SH-SY5Y (cell line): ENCODE results near the gene TSFM.

Source experiments
- GATA2 ChIP-seq: IDR thresholded peaks from 2 replicates; pipeline ENCODE4 v1.6.1; 2011; ENCODE audit warnings: mild to moderate bottlenecking, low read depth, low read length
- GATA3 ChIP-seq: IDR thresholded peaks from 2 replicates; pipeline ENCODE4 v1.6.1; 2011; ENCODE audit warnings: low read depth, mild to moderate bottlenecking, low read length, moderate library complexity

DNA sequence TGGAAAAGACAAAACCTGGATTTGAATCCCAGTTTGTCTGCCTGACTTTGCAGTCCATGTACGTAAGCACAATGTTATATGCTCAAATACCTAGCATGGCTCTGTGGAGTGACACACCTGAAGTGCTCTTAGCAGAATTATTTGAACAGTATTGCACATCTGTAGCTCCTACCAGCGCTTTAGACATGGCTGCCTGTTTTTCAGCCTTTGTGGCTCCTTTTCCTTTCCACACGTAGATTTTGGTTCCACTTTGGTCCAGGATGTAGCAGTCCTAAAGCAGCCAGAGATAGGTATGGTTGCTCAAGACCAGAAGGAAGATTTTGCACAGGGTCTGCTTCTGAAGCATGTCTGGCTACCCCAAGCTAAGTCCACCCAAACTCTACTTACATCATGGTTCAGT lies 26.8 kb downstream of the TSFM start:
- no peak for TF ChIP-seq GATA3
- no peak for TF ChIP-seq GATA2
